CD4-positive, alpha-beta T cell (primary cell): ENCODE measurements around the gene LTN1. TPM values are rescaled to one million over a fixed set of nuclear protein-coding genes. Genes with fewer than 3 reads are reported as not detected.

Experiments
- ATAC-seq: fragments of 200-7000 bp; cut with Tn5 transposase; one replicate; pipeline ENCODE4 v1.10.0; 2022; ENCODE audit warnings: mild to moderate bottlenecking; ENCODE audit not compliant: poor library complexity
- CTCF ChIA-PET: fragments of 350-600 bp; sonication (Branson Sonifier 250); formaldehyde crosslinking; loops from one replicate; lab custom pipeline; 2021; ENCODE audit warnings: antibody characterized with exemption, inconsistent platforms; lab: Charles Lee
- POLR2A ChIA-PET: fragments of 350-600 bp; sonication (Branson Sonifier 250); formaldehyde crosslinking; loops from one replicate; lab custom pipeline; 2021; ENCODE audit warnings: antibody characterized with exemption, inconsistent platforms; lab: Charles Lee
- DNase-seq, 14 experiments: peaks; one replicate each; pipeline ENCODE4 v3.0.0-alpha.2; 2013 to 2020; ENCODE audit warnings: mixed read lengths in 2 of 14
- H3K27ac ChIP-seq, 2 donors: one replicate each; pipeline versions ENCODE4 v1.5.1 to v1.7.0; 2013; ENCODE audit warnings: low read length in 2 of 2, low read depth in 1 of 2, mild to moderate bottlenecking in 1 of 2
- H3K27me3 ChIP-seq, 2 experiments: 1 replicate in 1 of 2; 2 replicates in 1 of 2; pipeline versions ENCODE4 v1.6.1 to v1.7.0; 2013; ENCODE audit warnings: low read length in 2 of 2, control low read depth in 1 of 2, mild to moderate bottlenecking in 1 of 2, moderate library complexity in 1 of 2; ENCODE audit not compliant: insufficient read depth in 2 of 2, control insufficient read depth in 1 of 2
- H3K36me3 ChIP-seq: one replicate; pipeline ENCODE4 v1.6.1; 2013; ENCODE audit warnings: low read length, control low read depth; ENCODE audit not compliant: insufficient read depth
- H3K4me1 ChIP-seq: one replicate; pipeline ENCODE4 v1.6.1; 2013; ENCODE audit warnings: low read length, control low read depth; ENCODE audit not compliant: insufficient read depth
- H3K4me3 ChIP-seq: one replicate; pipeline ENCODE4 v1.5.1; 2013; ENCODE audit warnings: mild to moderate bottlenecking, low read length, moderate library complexity
- H3K9me3 ChIP-seq, 2 experiments: 1 replicate in 1 of 2; 2 replicates in 1 of 2; pipeline versions ENCODE4 v1.6.1 to v1.7.0; 2013; ENCODE audit warnings: low read length in 2 of 2, mild to moderate bottlenecking in 2 of 2, control low read depth in 1 of 2, moderate library complexity in 1 of 2; ENCODE audit not compliant: control insufficient read depth in 1 of 2, insufficient read depth in 1 of 2
- H3K27ac Mint-ChIP-seq: one replicate; pipeline ENCODE4 v1.8.0; 2020; ENCODE audit warnings: mixed read lengths
- H3K27me3 Mint-ChIP-seq: one replicate; pipeline ENCODE4 v1.8.0; 2021; ENCODE audit warnings: mixed read lengths
- H3K36me3 Mint-ChIP-seq: one replicate; pipeline ENCODE4 v1.8.0; 2021; ENCODE audit warnings: low read depth, mixed read lengths
- H3K4me1 Mint-ChIP-seq: one replicate; pipeline ENCODE4 v1.8.0; 2021; ENCODE audit warnings: low read depth, mixed read lengths
- H3K4me3 Mint-ChIP-seq: one replicate; pipeline ENCODE4 v1.8.0; 2020; ENCODE audit warnings: mild to moderate bottlenecking, mixed read lengths
- H3K9me3 Mint-ChIP-seq: one replicate; pipeline ENCODE4 v1.8.0; 2020; ENCODE audit warnings: mixed read lengths
- intact Hi-C, 2 experiments: fragments of 100-400 bp; cut with DNase I in 1 of 2; cut with micrococcal nuclease in 1 of 2; formaldehyde crosslinking; loops; one replicate each; pipeline versions ENCODE4 v1.15.1 to v1.9.0; 2023 to 2025; cut with DNase I, micrococcal nuclease
- total RNA-seq, 174 experiments: library from RNA in 2 of 174; stranded (reverse) in 2 of 174; gene quantifications; one replicate each; pipeline ENCODE4 v1.2.3 and lab custom pipeline; 2021 to 2026
- TF ChIP-seq, protein P1 (sequence below): fragments of 200-600 bp; IDR thresholded peaks from one replicate; pipeline ENCODE4 v1.8.0; 2022; ENCODE audit warnings: antibody characterized with exemption, mild to moderate bottlenecking

The LTN1 gene
- total RNA-seq, 2 experiments from 2014 or later: 23.6 to 24.3 TPM

DNA sequence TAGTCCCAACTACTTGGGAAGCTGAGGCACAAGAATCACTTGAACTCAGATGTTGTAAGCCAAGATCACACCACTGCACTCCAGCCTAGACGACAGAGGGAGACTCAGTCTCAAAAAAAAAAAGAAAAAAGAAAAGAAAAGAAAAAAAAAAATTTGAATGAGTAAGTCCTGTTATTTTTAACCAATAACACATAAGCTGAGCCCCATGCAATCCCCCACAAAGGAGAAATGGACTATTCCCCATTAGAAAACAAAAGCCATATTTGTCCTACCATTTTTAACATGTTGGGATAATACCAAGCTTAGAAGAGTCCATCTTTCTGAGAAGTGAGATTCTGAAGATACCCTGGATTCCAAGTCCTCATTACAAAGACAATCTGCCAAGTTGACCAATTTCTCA, 32.4 kb downstream of the LTN1 start:
- CTCF ChIA-PET: no interaction called here
- intact Hi-C loops: no loop called here
- Mint-ChIP-seq H3K27me3 (no peaks in the 10 kb centered on the region), H3K9me3 (no peaks in the 10 kb centered on the region), H3K4me1 (peaks cover 7% of the 10 kb centered on the region), H3K27ac (no peak overlapping the region), H3K4me3 (no peak overlapping the region), H3K36me3 (peaks cover 93% of the 10 kb centered on the region)
- H3K4me1 ChIP-seq: no peaks in the 10 kb centered on the region
- no peak overlapping the region for H3K4me3 ChIP-seq
- TF ChIP-seq, protein P1, sequence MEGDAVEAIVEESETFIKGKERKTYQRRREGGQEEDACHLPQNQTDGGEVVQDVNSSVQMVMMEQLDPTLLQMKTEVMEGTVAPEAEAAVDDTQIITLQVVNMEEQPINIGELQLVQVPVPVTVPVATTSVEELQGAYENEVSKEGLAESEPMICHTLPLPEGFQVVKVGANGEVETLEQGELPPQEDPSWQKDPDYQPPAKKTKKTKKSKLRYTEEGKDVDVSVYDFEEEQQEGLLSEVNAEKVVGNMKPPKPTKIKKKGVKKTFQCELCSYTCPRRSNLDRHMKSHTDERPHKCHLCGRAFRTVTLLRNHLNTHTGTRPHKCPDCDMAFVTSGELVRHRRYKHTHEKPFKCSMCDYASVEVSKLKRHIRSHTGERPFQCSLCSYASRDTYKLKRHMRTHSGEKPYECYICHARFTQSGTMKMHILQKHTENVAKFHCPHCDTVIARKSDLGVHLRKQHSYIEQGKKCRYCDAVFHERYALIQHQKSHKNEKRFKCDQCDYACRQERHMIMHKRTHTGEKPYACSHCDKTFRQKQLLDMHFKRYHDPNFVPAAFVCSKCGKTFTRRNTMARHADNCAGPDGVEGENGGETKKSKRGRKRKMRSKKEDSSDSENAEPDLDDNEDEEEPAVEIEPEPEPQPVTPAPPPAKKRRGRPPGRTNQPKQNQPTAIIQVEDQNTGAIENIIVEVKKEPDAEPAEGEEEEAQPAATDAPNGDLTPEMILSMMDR: no peak
- ATAC-seq: no peak
- POLR2A ChIA-PET: no interaction called here
- DNase-seq: no peak
- no peaks in the 10 kb centered on the region for H3K9me3 ChIP-seq
- H3K27ac ChIP-seq: no peak overlapping the region
- no peaks in the 10 kb centered on the region for H3K27me3 ChIP-seq
- peaks cover 60% of the 10 kb centered on the region for H3K36me3 ChIP-seq

GRCh38 chr21:28959367-28960099, 33.1 kb downstream of the LTN1 start:
- no peak overlapping the region for H3K27ac Mint-ChIP-seq

DNA sequence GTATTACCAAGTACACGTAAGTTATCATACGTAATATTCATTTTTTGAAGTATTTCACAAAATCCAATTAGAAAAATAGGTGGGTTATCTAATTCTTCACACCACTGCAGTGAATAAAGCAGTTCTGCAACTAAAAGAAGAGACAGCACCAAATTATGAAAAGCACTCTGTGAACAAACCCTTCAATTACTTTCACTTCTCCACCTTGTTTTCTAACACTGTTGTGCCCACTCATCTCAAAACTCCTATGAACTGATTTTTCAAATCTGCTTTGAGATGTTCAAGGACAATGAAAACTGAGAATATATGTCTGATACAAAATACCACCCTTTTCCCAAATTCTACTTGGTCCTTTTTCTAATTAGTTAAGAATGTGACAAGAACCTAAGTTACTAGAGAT, 39.4 kb downstream of the LTN1 start:
- DNase-seq (no peak), ATAC-seq (no peak)
- no peak overlapping the region for H3K27ac ChIP-seq
- TF ChIP-seq, protein P1: no peak
- no peak overlapping the region for H3K4me3 ChIP-seq
- intact Hi-C loops: no loop called here
- H3K9me3 ChIP-seq: no peaks in the 10 kb centered on the region
- peaks cover 4% of the 10 kb centered on the region for H3K4me1 Mint-ChIP-seq
- POLR2A ChIA-PET: interaction anchor here (1.3 kb wide), 1 partner anchor 71 kb away, joined by 3 read pairs; the partner anchor contains the start of gene USP16
- CTCF ChIA-PET: no interaction called here
- no peak overlapping the region for H3K27ac Mint-ChIP-seq
- H3K36me3 ChIP-seq: peaks cover 64% of the 10 kb centered on the region
- peaks cover 89% of the 10 kb centered on the region for H3K36me3 Mint-ChIP-seq
- H3K4me3 Mint-ChIP-seq: no peak overlapping the region
- no peaks in the 10 kb centered on the region for H3K9me3 Mint-ChIP-seq
- no peaks in the 10 kb centered on the region for H3K27me3 Mint-ChIP-seq
- no peaks in the 10 kb centered on the region for H3K4me1 ChIP-seq
- no peaks in the 10 kb centered on the region for H3K27me3 ChIP-seq

More at GRCh38 chr21:28959367-28960099, 33.1 kb downstream of the LTN1 start:
- no peaks in the 10 kb centered on the region for H3K4me1 ChIP-seq
- Mint-ChIP-seq H3K9me3 (no peaks in the 10 kb centered on the region), H3K27me3 (no peaks in the 10 kb centered on the region), H3K4me1 (peaks cover 6% of the 10 kb centered on the region), H3K36me3 (peaks cover 94% of the 10 kb centered on the region), H3K4me3 (no peak overlapping the region)
- DNase-seq (no peak), ATAC-seq (no peak)
- no peak overlapping the region for H3K4me3 ChIP-seq
- intact Hi-C loops: no loop called here
- H3K9me3 ChIP-seq: no peaks in the 10 kb centered on the region
- H3K27me3 ChIP-seq: no peaks in the 10 kb centered on the region
- CTCF ChIA-PET: interaction anchor here (0.9 kb wide), 1 partner anchor 13 kb away, joined by 3 read pairs; no protein-coding TSS in a partner anchor
- TF ChIP-seq, protein P1: no peak
- peaks cover 61% of the 10 kb centered on the region for H3K36me3 ChIP-seq
- POLR2A ChIA-PET: no interaction called here
- H3K27ac ChIP-seq: no peak overlapping the region
